ENCODE measurements around the gene SPEM3. TPM values are rescaled to one million over a fixed set of nuclear protein-coding genes. Genes with fewer than 3 reads are reported as not detected.

SPEM3 gene
- total RNA-seq, 4 donors from 2014 or later, result not detected

GRCh38 chr17:7411427-7411750, 17.3 kb upstream of the SPEM3 start:
- no peak for TF ChIP-seq EP300 (IDR thresholded peaks at IDR 0.05; ENCODE audit: low read depth)
- TF ChIP-seq, protein P1, sequence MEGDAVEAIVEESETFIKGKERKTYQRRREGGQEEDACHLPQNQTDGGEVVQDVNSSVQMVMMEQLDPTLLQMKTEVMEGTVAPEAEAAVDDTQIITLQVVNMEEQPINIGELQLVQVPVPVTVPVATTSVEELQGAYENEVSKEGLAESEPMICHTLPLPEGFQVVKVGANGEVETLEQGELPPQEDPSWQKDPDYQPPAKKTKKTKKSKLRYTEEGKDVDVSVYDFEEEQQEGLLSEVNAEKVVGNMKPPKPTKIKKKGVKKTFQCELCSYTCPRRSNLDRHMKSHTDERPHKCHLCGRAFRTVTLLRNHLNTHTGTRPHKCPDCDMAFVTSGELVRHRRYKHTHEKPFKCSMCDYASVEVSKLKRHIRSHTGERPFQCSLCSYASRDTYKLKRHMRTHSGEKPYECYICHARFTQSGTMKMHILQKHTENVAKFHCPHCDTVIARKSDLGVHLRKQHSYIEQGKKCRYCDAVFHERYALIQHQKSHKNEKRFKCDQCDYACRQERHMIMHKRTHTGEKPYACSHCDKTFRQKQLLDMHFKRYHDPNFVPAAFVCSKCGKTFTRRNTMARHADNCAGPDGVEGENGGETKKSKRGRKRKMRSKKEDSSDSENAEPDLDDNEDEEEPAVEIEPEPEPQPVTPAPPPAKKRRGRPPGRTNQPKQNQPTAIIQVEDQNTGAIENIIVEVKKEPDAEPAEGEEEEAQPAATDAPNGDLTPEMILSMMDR (IDR thresholded peaks at IDR 0.05), result no peak
- intact Hi-C loops (cut with DNase I; ENCODE audit: low total_unique reads) (no loop called here), in situ Hi-C loops (cut with MboI; ENCODE audit: low pct_ligation_motif_present in 1 of 4, low pct_unique_long_range_greater_than_20kb in 1 of 4, low sequenced_read_pairs in 3 of 4) (no loop called here)
- no peak overlapping the region for H3K27ac ChIP-seq
- no peaks in the 10 kb centered on the region for H3K9me3 ChIP-seq
- WGBS, 2 donors (ENCODE audit: low coverage in 1 of 2), result 92% methylated on average over 8 of the region's 8 CpGs; no CpG with 5 or more reads in 1 of the 2 donors
- peaks cover 0 to 4% (median 0%) of the 10 kb centered on the region in 4 donors for H3K4me1 ChIP-seq
- H3K27me3 ChIP-seq, result peaks cover under 1% of the 10 kb centered on the region
- H3K36me3 ChIP-seq, result no peaks in the 10 kb centered on the region
- H3K4me3 ChIP-seq, result no peak overlapping the region
- DNase-seq, result no peak

DNA sequence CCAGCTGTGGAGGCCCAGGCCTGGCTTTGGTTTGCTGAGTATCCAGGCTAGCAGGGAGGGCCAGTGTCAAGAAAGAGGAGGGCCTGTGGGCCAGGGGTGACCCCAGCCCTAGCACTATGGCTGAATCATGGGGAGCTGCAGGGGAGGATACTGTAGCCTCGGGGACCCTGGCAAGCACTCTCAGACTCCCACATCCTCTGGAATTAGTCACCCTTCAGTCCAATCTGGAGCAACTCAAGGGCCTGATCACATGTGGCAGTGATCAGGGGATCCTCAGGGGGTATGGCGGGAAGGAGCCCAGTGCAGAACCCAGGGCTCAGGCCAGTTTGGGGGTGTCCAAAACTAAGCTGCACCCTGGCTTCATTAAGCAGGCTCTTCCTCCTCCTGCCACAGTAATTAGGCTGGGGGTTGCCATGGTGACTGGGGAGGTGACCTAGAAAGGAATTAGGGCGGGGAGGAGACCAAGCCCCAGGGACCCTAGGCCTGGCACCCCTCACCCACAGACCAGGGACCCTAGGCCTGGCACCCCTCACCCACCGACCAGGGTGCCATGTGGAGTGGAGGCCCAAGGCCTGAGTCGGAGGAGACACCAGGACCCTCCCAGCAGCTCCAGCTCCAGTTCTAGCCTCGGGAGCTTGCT, 15.2 kb upstream of the SPEM3 start:
- DNase-seq, result no peak
- in situ Hi-C loops (cut with MboI; ENCODE audit: low pct_ligation_motif_present in 1 of 4, low pct_unique_long_range_greater_than_20kb in 1 of 4, low sequenced_read_pairs in 3 of 4), result no loop called here
- Histone ChIP-seq H3K4me1 (no peaks in the 10 kb centered on the region), H3K27me3 (no peaks in the 10 kb centered on the region), H3K4me3 (no peak overlapping the region), H3K9me3 (no peaks in the 10 kb centered on the region), H3K36me3 (no peaks in the 10 kb centered on the region), H3K27ac (no peak overlapping the region)
- 20 to 60% methylated on average over 1 to 5 of the region's 6 CpGs for WGBS, 2 donors (ENCODE audit: low coverage in 1 of 2)
- intact Hi-C loops (cut with DNase I; ENCODE audit: low total_unique reads), result no loop called here
- TF ChIP-seq POLR2A (IDR thresholded peaks at IDR 0.05), result no peak
- TF ChIP-seq POLR2AphosphoS5 (IDR thresholded peaks at IDR 0.05), result no peak
- TF ChIP-seq EP300 (IDR thresholded peaks at IDR 0.05; ENCODE audit: low read depth), result no peak
- TF ChIP-seq, protein P1 (IDR thresholded peaks at IDR 0.05), result no peak

GRCh38 chr17:7414837-7415236, 13.8 kb upstream of the SPEM3 start:
- DNase-seq, result no peak
- H3K27me3 ChIP-seq, result no peaks in the 10 kb centered on the region
- 86% methylated on average over 14 of the region's 14 CpGs; no CpG with 5 or more reads in 1 of the 2 donors for WGBS, 2 donors (ENCODE audit: low coverage in 1 of 2)
- H3K27ac ChIP-seq, result no peak overlapping the region
- no peak overlapping the region for H3K4me3 ChIP-seq
- in situ Hi-C loops (cut with MboI; ENCODE audit: low pct_ligation_motif_present in 1 of 4, low pct_unique_long_range_greater_than_20kb in 1 of 4, low sequenced_read_pairs in 3 of 4), result no loop called here
- intact Hi-C loops (cut with DNase I; ENCODE audit: low total_unique reads), result no loop called here
- H3K9me3 ChIP-seq, result no peaks in the 10 kb centered on the region
- no peaks in the 10 kb centered on the region for H3K36me3 ChIP-seq
- no peaks in the 10 kb centered on the region for H3K4me1 ChIP-seq
- TF ChIP-seq POLR2A (IDR thresholded peaks at IDR 0.05) (no peak), POLR2AphosphoS5 (IDR thresholded peaks at IDR 0.05) (no peak), EP300 (IDR thresholded peaks at IDR 0.05; ENCODE audit: low read depth) (no peak)
- TF ChIP-seq, protein P1 (IDR thresholded peaks at IDR 0.05), result no peak

DNA sequence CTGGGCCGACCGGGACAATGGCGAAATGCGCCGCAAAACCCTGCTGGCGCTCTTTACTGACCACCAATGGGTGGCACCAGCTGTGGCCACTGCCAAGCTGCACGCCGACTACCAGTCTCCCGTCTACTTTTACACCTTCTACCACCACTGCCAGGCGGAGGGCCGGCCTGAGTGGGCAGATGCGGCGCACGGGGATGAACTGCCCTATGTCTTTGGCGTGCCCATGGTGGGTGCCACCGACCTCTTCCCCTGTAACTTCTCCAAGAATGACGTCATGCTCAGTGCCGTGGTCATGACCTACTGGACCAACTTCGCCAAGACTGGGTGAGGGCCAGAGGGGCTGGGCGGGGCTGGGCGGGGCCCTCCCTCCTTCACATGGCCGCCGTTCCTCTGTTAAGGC, 12.9 kb upstream of the SPEM3 start:
- intact Hi-C loops (cut with DNase I; ENCODE audit: low total_unique reads), result no loop called here
- no peaks in the 10 kb centered on the region for H3K9me3 ChIP-seq
- in situ Hi-C loops (cut with MboI; ENCODE audit: low pct_ligation_motif_present in 1 of 4, low pct_unique_long_range_greater_than_20kb in 1 of 4, low sequenced_read_pairs in 3 of 4), result no loop called here
- DNase-seq, result no peak
- H3K27me3 ChIP-seq, result no peaks in the 10 kb centered on the region
- H3K4me3 ChIP-seq, result no peak overlapping the region
- TF ChIP-seq POLR2A (IDR thresholded peaks at IDR 0.05) (no peak), EP300 (IDR thresholded peaks at IDR 0.05; ENCODE audit: low read depth) (no peak), POLR2AphosphoS5 (IDR thresholded peaks at IDR 0.05) (no peak)
- TF ChIP-seq, protein P1 (IDR thresholded peaks at IDR 0.05), result no peak
- WGBS, 2 donors (ENCODE audit: low coverage in 1 of 2), result 83 to 93% methylated on average over 3 to 23 of the region's 23 CpGs
- H3K36me3 ChIP-seq, result no peaks in the 10 kb centered on the region
- no peaks in the 10 kb centered on the region for H3K4me1 ChIP-seq
- H3K27ac ChIP-seq, result no peak overlapping the region
